Gastrocnemius medialis (tissue), 4 donors: Measurements from ENCODE around the gene DMWD. TPM values are rescaled to one million over a fixed set of nuclear protein-coding genes. Genes with fewer than 3 reads are reported as not detected.

Experiments used
- ATAC-seq, 2 donors: fragments of 150-250 bp; one replicate each; pipeline ENCODE4 v1.9.1; 2016
- DNase-seq, 2 donors: peaks; one replicate each; pipeline ENCODE4 v3.0.0-alpha.2; 2019
- H3K27ac ChIP-seq, 4 donors: fragments of 200-600 bp; sonication (generic); 1 replicate in 1 of 4; 2 replicates in 3 of 4; pipeline ENCODE4 v1.5.1; 2016 to 2018; ENCODE audit warnings: mild to moderate bottlenecking in 2 of 4, moderate library complexity in 1 of 4
- H3K27me3 ChIP-seq, 3 donors: fragments of 200-600 bp; sonication (generic) in 2 of 3; 1 replicate in 1 of 3; 2 replicates in 2 of 3; pipeline versions ENCODE4 v1.5.1 to v1.6.0; 2016 to 2019; ENCODE audit warnings: mild to moderate bottlenecking in 1 of 3, moderate library complexity in 1 of 3
- H3K36me3 ChIP-seq, 2 donors: fragments of 200-600 bp; sonication (generic) in 1 of 2; one replicate each; pipeline ENCODE4 v1.5.1; 2017 to 2018
- H3K4me1 ChIP-seq, 2 donors: fragments of 200-600 bp; sonication (generic) in 1 of 2; one replicate each; pipeline ENCODE4 v1.5.1; 2016 to 2017; ENCODE audit warnings: mild to moderate bottlenecking in 2 of 2
- H3K4me3 ChIP-seq, 4 donors: fragments of 200-600 bp; sonication (generic) in 3 of 4; 1 replicate in 1 of 4; 2 replicates in 3 of 4; pipeline ENCODE4 v1.5.1; 2016 to 2019; ENCODE audit warnings: mild to moderate bottlenecking in 2 of 4
- H3K9me3 ChIP-seq, 3 donors: fragments of 200-600 bp; sonication (generic) in 2 of 3; 1 replicate in 1 of 3; 2 replicates in 2 of 3; pipeline ENCODE4 v1.5.1; 2016 to 2019
- POLR2A ChIP-seq, 2 donors: fragments of 450-650 bp; IDR thresholded peaks; one replicate each; pipeline ENCODE4 v1.6.1; 2017; ENCODE audit warnings: antibody characterized with exemption in 2 of 2, mild to moderate bottlenecking in 2 of 2, moderate library complexity in 2 of 2
- in situ Hi-C, 4 donors: fragments of 200-750 bp; cut with MboI; loops; one replicate each; pipeline versions ENCODE4 v1.15.0 to v1.8.0; 2017; ENCODE audit warnings: low sequenced_read_pairs in 4 of 4
- intact Hi-C: fragments of 100-400 bp; cut with DNase I; formaldehyde crosslinking; loops from one replicate; pipeline ENCODE4 v1.15.1; 2023; ENCODE audit warnings: low total_unique reads
- total RNA-seq, 4 donors: library from RNA; depleted of rRNA; stranded (reverse); fragments of >200 nt; gene quantifications; one replicate each; pipeline versions ENCODE4 v1.1.0 to v1.2.3, GENCODE V29; 2016
- TF ChIP-seq, protein P1 (sequence below), 5 experiments: fragments of 450-650 bp in 3 of 5; fragments of 200-600 bp in 2 of 5; sonication (generic) in 2 of 5; IDR thresholded peaks in 4 of 5; conservative IDR thresholded peaks in 1 of 5; 1 replicate in 4 of 5; 2 replicates in 1 of 5; pipeline ENCODE4 v1.5.1; 2016 to 2019; ENCODE audit warnings: antibody characterized with exemption in 5 of 5, mild to moderate bottlenecking in 3 of 5, moderate library complexity in 3 of 5

Gene DMWD
- total RNA-seq, 4 donors from 2014 or later = 38.6 to 111 (median 56.4) TPM

DNA sequence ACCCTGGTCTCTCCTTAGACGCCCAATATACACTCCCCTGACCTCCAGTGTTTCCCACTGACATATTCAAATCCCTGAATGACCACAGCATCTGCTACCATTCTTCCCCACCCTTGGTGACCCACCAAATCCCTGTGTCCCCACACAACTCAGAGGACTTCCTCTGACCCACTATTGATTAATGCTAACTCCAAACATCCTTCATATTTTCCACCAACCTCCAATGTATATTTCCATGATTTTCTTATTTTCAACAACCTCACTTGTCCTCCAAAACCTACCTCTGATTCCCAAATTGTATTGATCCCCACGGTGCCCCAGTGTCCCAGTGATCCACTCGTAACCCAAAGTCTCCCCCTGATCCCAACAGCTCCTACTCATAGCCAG is 526 bp upstream of the DMWD start:
- Histone ChIP-seq H3K9me3 (no peaks in the 10 kb centered on the region), H3K27me3 (no peaks in the 10 kb centered on the region), H3K27ac (peak overlapping the region in 2 of 4 donors; percentile 45 to 47), H3K4me3 (peak overlapping the region in 3 of 4 donors; percentile 63 to 69 (median 64)), H3K4me1 (peaks cover 28 to 30% of the 10 kb centered on the region in 2 donors), H3K36me3 (peaks cover 0 to 17% of the 10 kb centered on the region in 2 donors)
- intact Hi-C loops = no loop called here
- TF ChIP-seq POLR2A (IDR thresholded peaks at IDR 0.05) = no peak
- TF ChIP-seq, protein P1, sequence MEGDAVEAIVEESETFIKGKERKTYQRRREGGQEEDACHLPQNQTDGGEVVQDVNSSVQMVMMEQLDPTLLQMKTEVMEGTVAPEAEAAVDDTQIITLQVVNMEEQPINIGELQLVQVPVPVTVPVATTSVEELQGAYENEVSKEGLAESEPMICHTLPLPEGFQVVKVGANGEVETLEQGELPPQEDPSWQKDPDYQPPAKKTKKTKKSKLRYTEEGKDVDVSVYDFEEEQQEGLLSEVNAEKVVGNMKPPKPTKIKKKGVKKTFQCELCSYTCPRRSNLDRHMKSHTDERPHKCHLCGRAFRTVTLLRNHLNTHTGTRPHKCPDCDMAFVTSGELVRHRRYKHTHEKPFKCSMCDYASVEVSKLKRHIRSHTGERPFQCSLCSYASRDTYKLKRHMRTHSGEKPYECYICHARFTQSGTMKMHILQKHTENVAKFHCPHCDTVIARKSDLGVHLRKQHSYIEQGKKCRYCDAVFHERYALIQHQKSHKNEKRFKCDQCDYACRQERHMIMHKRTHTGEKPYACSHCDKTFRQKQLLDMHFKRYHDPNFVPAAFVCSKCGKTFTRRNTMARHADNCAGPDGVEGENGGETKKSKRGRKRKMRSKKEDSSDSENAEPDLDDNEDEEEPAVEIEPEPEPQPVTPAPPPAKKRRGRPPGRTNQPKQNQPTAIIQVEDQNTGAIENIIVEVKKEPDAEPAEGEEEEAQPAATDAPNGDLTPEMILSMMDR (IDR thresholded peaks at IDR 0.05 in 4 of 5, conservative IDR thresholded peaks at IDR 0.05 in 1 of 5) = no peak
- in situ Hi-C loops = no loop called here
- DNase-seq (no peak), ATAC-seq (no peak)

DNA sequence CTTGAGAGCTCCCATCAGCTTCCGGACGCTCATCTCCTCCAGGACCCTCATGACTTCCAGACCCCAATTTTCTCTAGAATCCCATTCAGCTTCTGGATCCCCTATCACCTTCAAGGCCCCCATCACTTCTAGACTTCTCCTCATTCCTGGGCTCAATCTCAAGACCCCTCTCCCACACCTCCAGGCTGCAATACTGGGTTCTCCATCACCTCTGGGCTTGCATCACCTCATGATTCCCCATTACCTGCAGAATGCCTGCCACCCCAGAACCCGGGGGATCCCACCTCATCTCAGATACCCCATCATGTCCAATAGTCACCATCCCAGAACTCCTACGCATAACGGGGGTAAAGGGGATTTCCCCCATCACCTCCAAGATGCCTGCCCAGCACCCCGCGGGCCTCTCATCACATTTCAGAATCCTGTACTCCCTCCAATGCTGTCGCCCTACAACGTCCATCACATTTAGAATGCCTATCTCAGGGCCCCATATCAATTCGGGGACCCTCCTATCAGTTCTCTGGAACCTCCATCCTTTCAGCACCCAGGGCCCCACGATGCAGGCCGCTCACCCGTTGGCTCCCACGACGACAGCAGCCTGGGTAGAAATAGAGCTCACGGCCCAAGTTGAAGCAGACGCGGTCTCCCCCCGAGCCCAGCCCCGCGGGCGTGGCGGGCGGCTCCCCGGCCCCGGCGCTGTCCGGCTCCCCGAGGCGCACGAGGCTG is 738 bp downstream of the DMWD start:
- Histone ChIP-seq H3K4me1 (peaks cover 30 to 33% of the 10 kb centered on the region in 2 donors), H3K27ac (peak overlapping the region; percentile 57 to 84 (median 76)), H3K36me3 (peaks cover 0 to 17% of the 10 kb centered on the region in 2 donors), H3K27me3 (no peaks in the 10 kb centered on the region), H3K4me3 (peak overlapping the region; percentile 63 to 69 (median 64)), H3K9me3 (no peaks in the 10 kb centered on the region)
- intact Hi-C loops (loop anchor here (1.0 kb wide), 2 partner anchors 9 to 22 kb away; no protein-coding TSS in a partner anchor), in situ Hi-C loops (no loop called here)
- TF ChIP-seq POLR2A (IDR thresholded peaks at IDR 0.05) = no peak
- TF ChIP-seq, protein P1 (IDR thresholded peaks at IDR 0.05 in 4 of 5, conservative IDR thresholded peaks at IDR 0.05 in 1 of 5) = no peak
- DNase-seq (no peak), ATAC-seq (no peak)

DNA sequence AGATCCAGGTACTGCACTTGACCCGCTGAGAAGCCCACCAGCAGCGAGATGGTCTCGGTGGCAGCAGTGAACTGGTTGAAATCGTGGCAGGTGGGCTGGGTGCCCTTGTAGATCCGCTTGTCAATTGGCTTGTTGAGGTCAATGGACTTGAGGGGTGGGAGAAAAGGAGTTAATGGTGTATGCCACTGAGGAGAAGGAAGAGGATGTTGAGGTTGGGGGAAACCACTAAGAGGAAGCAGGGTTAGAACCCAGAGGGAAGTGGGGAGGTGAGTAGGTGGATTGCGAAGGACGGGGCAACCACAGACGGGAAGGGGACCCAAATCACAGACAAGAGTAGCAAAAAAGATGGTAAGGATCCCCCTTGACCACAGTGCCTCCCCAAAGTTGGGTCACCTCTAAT is 1.7 kb downstream of the DMWD start:
- intact Hi-C loops = no loop called here
- Histone ChIP-seq H3K9me3 (no peaks in the 10 kb centered on the region), H3K27ac (no peak overlapping the region), H3K27me3 (no peaks in the 10 kb centered on the region), H3K36me3 (peaks cover 0 to 17% of the 10 kb centered on the region in 2 donors), H3K4me3 (no peak overlapping the region), H3K4me1 (peaks cover 30 to 38% of the 10 kb centered on the region in 2 donors)
- ATAC-seq (no peak), DNase-seq (no peak)
- no peak for TF ChIP-seq POLR2A (IDR thresholded peaks at IDR 0.05)
- TF ChIP-seq, protein P1 (IDR thresholded peaks at IDR 0.05 in 4 of 5, conservative IDR thresholded peaks at IDR 0.05 in 1 of 5) = no peak
- in situ Hi-C loops = no loop called here

DNA sequence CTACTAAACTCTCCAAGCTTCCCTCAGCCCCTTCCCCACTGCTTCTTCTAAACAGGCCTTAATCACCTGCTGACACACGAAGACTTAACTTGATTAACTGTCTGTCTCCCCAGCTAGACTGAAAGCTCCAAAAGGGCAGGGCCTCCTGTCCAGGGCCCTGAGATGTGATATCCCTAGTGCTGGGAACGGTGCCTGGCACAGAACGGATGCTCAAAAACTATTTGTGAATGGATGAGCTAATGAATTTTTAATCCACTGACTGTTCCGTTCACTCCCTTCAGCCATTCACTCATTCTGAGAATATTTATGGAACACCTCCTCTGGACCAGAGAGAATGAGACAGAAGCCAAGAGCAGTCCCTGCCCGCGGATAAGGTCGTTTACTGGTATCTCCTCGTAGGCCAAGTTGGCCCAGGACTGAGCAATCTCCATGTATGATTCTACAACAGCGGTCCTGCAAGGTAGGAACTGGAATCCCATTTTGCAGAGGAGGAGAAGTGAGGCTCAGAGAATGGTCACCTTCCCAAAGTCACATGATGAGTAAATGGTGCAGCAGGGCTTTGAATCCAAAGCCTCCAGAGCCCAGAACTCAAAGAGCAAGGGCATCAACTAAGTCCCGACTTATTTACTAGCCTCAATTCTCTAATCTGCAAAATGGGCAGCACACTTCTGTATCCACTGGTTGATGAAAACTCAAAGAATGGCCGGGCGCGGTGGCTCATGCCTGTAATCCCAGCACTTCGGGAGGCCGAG is 3.4 kb downstream of the DMWD start:
- peak; percentile 53 to 87 for DNase-seq
- Histone ChIP-seq H3K4me1 (peaks cover 46 to 56% of the 10 kb centered on the region in 2 donors), H3K4me3 (no peak overlapping the region), H3K36me3 (peaks cover 0 to 17% of the 10 kb centered on the region in 2 donors), H3K27me3 (no peaks in the 10 kb centered on the region), H3K9me3 (no peaks in the 10 kb centered on the region), H3K27ac (peak overlapping the region; percentile 57 to 74 (median 70))
- in situ Hi-C loops = no loop called here
- no peak for TF ChIP-seq POLR2A (IDR thresholded peaks at IDR 0.05)
- TF ChIP-seq, protein P1 (IDR thresholded peaks at IDR 0.05 in 4 of 5, conservative IDR thresholded peaks at IDR 0.05 in 1 of 5) = no peak
- peak; percentile 72 to 76 for ATAC-seq
- intact Hi-C loops = loop anchor here (10.0 kb wide), 1 partner anchor 464 kb away; the partner anchor contains the start of gene CKM
